B cell (primary cell): ENCODE results near the gene EBLN2.

Source experiments
- EZH2 ChIP-seq: IDR thresholded peaks from 2 replicates; pipeline ENCODE4 v1.6.1; 2012; ENCODE audit warnings: borderline replicate concordance, low read depth, mild to moderate bottlenecking, moderate library complexity, low read length; ENCODE audit not compliant: insufficient read depth, poor library complexity, severe bottlenecking
- TF ChIP-seq, protein P1 (sequence below): fragments of 200-600 bp; IDR thresholded peaks from one replicate; pipeline ENCODE4 v1.8.0; 2022; ENCODE audit warnings: antibody characterized with exemption, mild to moderate bottlenecking

DNA sequence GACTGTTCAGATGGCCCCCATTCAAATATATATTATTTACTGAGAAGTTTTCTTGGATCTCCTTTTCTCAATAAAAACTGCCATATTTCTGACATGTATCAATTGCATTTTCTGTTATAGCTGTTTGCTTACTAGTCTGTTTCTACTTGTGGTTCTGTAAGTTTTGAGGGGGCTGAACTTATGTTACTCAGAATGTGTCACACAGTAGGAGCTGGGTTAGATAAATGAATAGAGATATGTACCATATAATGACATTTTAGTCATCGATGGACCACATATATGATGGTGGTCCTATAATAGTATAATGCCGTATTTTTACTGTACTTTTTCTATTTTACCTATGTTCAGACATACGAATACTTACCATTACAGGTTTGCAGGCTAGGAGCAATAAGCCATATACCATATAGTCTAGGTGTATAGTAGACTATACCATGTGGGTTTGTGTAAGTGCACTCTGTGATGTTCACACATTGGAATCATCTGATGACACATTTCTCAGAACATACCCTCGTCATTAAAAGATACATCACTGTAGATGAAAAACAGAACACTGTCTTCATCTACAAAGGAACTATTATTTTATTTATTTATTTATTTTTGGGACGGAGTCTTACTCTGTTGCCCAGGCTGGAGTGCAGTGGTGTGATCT, 42.5 kb upstream of the EBLN2 start:
- TF ChIP-seq, protein P1, sequence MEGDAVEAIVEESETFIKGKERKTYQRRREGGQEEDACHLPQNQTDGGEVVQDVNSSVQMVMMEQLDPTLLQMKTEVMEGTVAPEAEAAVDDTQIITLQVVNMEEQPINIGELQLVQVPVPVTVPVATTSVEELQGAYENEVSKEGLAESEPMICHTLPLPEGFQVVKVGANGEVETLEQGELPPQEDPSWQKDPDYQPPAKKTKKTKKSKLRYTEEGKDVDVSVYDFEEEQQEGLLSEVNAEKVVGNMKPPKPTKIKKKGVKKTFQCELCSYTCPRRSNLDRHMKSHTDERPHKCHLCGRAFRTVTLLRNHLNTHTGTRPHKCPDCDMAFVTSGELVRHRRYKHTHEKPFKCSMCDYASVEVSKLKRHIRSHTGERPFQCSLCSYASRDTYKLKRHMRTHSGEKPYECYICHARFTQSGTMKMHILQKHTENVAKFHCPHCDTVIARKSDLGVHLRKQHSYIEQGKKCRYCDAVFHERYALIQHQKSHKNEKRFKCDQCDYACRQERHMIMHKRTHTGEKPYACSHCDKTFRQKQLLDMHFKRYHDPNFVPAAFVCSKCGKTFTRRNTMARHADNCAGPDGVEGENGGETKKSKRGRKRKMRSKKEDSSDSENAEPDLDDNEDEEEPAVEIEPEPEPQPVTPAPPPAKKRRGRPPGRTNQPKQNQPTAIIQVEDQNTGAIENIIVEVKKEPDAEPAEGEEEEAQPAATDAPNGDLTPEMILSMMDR: no peak
- no peak for TF ChIP-seq EZH2
